Subcutaneous abdominal adipose tissue (tissue), 5 donors: ENCODE results near the gene EPS8L3.
"Not testable (repeated sequence)": the region's sequence is repeated elsewhere in the genome, so short reads cannot be mapped to it uniquely, and the experiment has no call there.

Experiments
- H3K27ac ChIP-seq: one replicate; pipeline ENCODE4 v1.7.0; 2013; ENCODE audit warnings: low read depth, mild to moderate bottlenecking, inconsistent platforms, low read length, moderate library complexity
- H3K27me3 ChIP-seq, 5 donors: one replicate each; pipeline ENCODE4 v1.7.0; 2013; ENCODE audit warnings: low read length in 5 of 5, inconsistent platforms in 1 of 5; ENCODE audit not compliant: control insufficient read depth in 5 of 5, insufficient read depth in 4 of 5
- H3K36me3 ChIP-seq, 5 donors: one replicate each; pipeline ENCODE4 v1.7.0; 2013; ENCODE audit warnings: low read length in 5 of 5; ENCODE audit not compliant: control insufficient read depth in 5 of 5, insufficient read depth in 5 of 5
- H3K4me1 ChIP-seq, 5 donors: one replicate each; pipeline ENCODE4 v1.7.0; 2013; ENCODE audit warnings: low read length in 5 of 5, mild to moderate bottlenecking in 3 of 5, moderate library complexity in 1 of 5; ENCODE audit not compliant: control insufficient read depth in 5 of 5, insufficient read depth in 5 of 5
- H3K4me3 ChIP-seq, 5 donors: one replicate each; pipeline ENCODE4 v1.7.0; 2013; ENCODE audit warnings: low read length in 5 of 5, low read depth in 1 of 5
- H3K9ac ChIP-seq, 5 donors: one replicate each; pipeline ENCODE4 v1.7.0; 2013; ENCODE audit warnings: low read length in 5 of 5, mild to moderate bottlenecking in 4 of 5, moderate library complexity in 3 of 5
- H3K9me3 ChIP-seq, 5 donors: one replicate each; pipeline ENCODE4 v1.7.0; 2013; ENCODE audit warnings: low read length in 5 of 5; ENCODE audit not compliant: control insufficient read depth in 5 of 5
- donor health status: healthy.
- donor health status: healthy.
- donor health status: healthy.
- donor health status: healthy.
- donor health status: healthy.

The EPS8L3 gene

GRCh38 chr1:109771712-109772657 is 8.3 kb upstream of the EPS8L3 start:
- H3K9ac ChIP-seq, result no peak overlapping the region
- H3K9me3 ChIP-seq, result no peaks in the 10 kb centered on the region
- H3K27ac ChIP-seq, result no peak overlapping the region
- H3K36me3 ChIP-seq, result no peaks in the 10 kb centered on the region
- peaks cover under 1 to 14% (median 7%) of the 10 kb centered on the region in 5 donors for H3K4me1 ChIP-seq
- H3K27me3 ChIP-seq, result no peaks in the 10 kb centered on the region
- H3K4me3 ChIP-seq, result no peak overlapping the region

- peaks cover 0 to 12% (median 6%) of the 10 kb centered on the region in 5 donors for H3K4me1 ChIP-seq
- H3K9ac ChIP-seq, result peak overlapping the region in 1 of 5 donors; percentile 8
- no peaks in the 10 kb centered on the region for H3K9me3 ChIP-seq
- H3K27me3 ChIP-seq, result no peaks in the 10 kb centered on the region
- H3K27ac ChIP-seq, result no peak overlapping the region
- no peak overlapping the region for H3K4me3 ChIP-seq
- H3K36me3 ChIP-seq, result no peaks in the 10 kb centered on the region
These were observed 6.8 kb upstream of the EPS8L3 start for GRCh38 chr1:109770331-109771095.

- Histone ChIP-seq H3K9ac (no peak overlapping the region), H3K36me3 (no peaks in the 10 kb centered on the region), H3K4me1 (peaks cover 0 to 12% (median 6%) of the 10 kb centered on the region in 5 donors), H3K9me3 (no peaks in the 10 kb centered on the region), H3K4me3 (no peak overlapping the region), H3K27ac (no peak overlapping the region), H3K27me3 (no peaks in the 10 kb centered on the region)
These were observed 5.8 kb upstream of the EPS8L3 start for GRCh38 chr1:109769330-109770078.

- Histone ChIP-seq H3K27me3 (peaks cover 0 to under 1% (median 0%) of the 10 kb centered on the region in 5 donors), H3K4me3 (no peak overlapping the region), H3K9me3 (no peaks in the 10 kb centered on the region), H3K9ac (no peak overlapping the region), H3K4me1 (peaks cover 0 to 12% (median 6%) of the 10 kb centered on the region in 5 donors), H3K27ac (no peak overlapping the region), H3K36me3 (no peaks in the 10 kb centered on the region)
These were observed 5.1 kb upstream of the EPS8L3 start for GRCh38 chr1:109768820-109769219.

GRCh38 chr1:109768335-109768650 is 4.6 kb upstream of the EPS8L3 start:
- H3K9ac ChIP-seq, result no peak overlapping the region
- peaks cover 0 to 13% (median 6%) of the 10 kb centered on the region in 5 donors for H3K4me1 ChIP-seq
- no peak overlapping the region for H3K4me3 ChIP-seq
- H3K9me3 ChIP-seq, result no peaks in the 10 kb centered on the region
- H3K27me3 ChIP-seq, result peaks cover 0 to 2% (median 0%) of the 10 kb centered on the region in 5 donors
- no peaks in the 10 kb centered on the region for H3K36me3 ChIP-seq
- H3K27ac ChIP-seq, result no peak overlapping the region

- Histone ChIP-seq H3K4me1 (peaks cover 0 to 14% (median 6%) of the 10 kb centered on the region in 5 donors), H3K27ac (no peak overlapping the region), H3K36me3 (no peaks in the 10 kb centered on the region), H3K4me3 (no peak overlapping the region), H3K27me3 (peaks cover 0 to 2% (median 0%) of the 10 kb centered on the region in 5 donors), H3K9me3 (no peaks in the 10 kb centered on the region), H3K9ac (no peak overlapping the region)
These were observed 4.1 kb upstream of the EPS8L3 start for GRCh38 chr1:109767637-109768334.

GRCh38 chr1:109766991-109767636 is 3.4 kb upstream of the EPS8L3 start:
- not testable (repeated sequence) for H3K27ac ChIP-seq, H3K4me3 ChIP-seq, H3K9ac ChIP-seq, H3K36me3 ChIP-seq, H3K9me3 ChIP-seq, H3K27me3 ChIP-seq
- peaks cover 0 to 14% (median 6%) of the 10 kb centered on the region in 5 donors for H3K4me1 ChIP-seq

- no peak overlapping the region for H3K9ac ChIP-seq
- peaks cover 0 to 14% (median 6%) of the 10 kb centered on the region in 5 donors for H3K4me1 ChIP-seq
These were observed 2.3 kb upstream of the EPS8L3 start for GRCh38 chr1:109765896-109766615.

GRCh38 chr1:109765483-109765815 is 1.7 kb upstream of the EPS8L3 start:
- Histone ChIP-seq H3K36me3 (no peaks in the 10 kb centered on the region), H3K4me1 (peaks cover 0 to 9% (median 2%) of the 10 kb centered on the region in 5 donors), H3K4me3 (no peak overlapping the region), H3K27me3 (peaks cover 0 to 2% (median 0%) of the 10 kb centered on the region in 5 donors), H3K9ac (no peak overlapping the region), H3K27ac (no peak overlapping the region), H3K9me3 (no peaks in the 10 kb centered on the region)

More at GRCh38 chr1:109765896-109766615, 2.3 kb upstream of the EPS8L3 start:
- no peak overlapping the region for H3K27ac ChIP-seq
- no peaks in the 10 kb centered on the region for H3K9me3 ChIP-seq
- H3K4me3 ChIP-seq, result no peak overlapping the region
- peaks cover 0 to 2% (median 0%) of the 10 kb centered on the region in 5 donors for H3K27me3 ChIP-seq
- H3K36me3 ChIP-seq, result no peaks in the 10 kb centered on the region
